8988T (cell line): ENCODE results near the gene FAM186B.

Experiments
- DNase-seq: peaks from one replicate; pipeline ENCODE4 v3.0.0; 2011

FAM186B gene

DNA sequence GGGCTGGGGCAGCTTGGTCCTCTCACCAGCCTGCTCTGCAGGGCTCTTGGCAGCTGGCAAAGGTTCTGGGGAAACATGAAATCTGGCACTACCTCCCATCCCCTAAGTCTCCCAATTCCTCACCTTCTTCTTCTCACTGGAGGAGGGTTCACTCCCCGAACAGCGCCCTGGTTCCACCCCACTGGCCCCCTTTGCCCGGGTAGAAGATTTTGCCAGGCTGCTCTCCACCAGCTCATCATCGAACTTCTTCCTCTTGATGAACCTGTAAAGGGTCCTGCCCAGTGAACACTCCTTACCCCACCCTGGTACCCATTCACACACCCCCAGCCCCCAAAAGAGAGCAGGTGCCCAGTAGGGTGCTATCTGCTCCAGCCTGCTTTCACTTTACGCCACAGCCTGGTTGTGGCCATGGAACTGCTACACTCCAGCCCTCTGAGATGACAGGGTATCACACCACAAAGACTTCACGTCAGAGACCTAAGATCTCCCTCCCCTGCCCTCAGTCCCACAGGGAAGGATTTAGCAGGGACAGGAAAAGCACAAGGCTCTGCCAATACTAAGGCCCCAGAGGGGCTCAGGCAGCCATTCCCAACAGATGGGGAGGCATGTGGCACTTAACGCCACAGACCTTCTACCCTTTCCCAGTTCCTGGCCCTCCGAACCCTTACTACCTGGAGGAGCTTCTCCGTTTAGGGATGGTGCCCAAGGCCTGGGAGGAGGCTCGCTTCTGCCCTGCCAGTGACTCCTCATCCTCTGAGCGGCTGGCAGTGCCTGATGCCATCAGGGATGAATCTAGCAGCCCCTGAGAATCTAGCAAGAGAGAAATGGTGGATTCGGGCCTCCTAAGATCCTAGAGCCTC lies 39.8 kb downstream of the FAM186B start:
- no peak for DNase-seq

DNA sequence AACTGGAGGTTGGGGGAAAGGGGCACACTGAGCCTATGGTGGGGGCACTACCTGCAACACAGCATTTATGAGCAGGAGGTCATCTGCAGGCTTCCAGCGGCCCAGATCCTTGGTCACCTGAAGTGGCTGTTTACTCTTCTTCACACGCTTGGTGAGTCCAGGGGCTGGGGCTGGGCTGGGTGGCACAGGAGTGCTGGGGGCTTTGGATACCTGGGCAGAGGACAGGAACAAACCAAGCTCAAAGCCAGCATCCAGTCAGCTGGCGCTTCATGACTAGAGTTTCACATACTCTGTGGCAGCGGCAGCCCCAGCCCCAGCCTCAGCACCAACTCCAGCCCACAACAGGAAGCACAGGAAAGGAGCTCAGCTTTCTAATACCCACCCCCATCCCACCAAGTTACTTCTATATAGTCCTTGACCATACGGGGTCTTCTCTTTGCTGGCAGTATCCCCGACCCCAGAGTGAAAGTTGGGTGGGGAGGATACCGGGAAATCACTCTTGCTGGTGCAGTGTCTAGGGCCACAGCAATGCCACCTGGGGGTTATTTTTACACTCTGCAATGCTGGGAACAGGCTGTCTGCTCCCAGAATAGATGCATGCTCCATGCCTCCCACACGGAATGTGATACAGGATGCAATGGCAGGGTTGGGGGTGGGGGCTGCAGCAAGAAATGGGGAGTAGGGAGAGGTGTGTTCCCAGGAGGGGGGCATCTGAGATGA lies 40.6 kb downstream of the FAM186B start:
- DNase-seq: no peak

GRCh38 chr12:49563951-49564685 lies 41.3 kb downstream of the FAM186B start:
- DNase-seq: no peak

DNA sequence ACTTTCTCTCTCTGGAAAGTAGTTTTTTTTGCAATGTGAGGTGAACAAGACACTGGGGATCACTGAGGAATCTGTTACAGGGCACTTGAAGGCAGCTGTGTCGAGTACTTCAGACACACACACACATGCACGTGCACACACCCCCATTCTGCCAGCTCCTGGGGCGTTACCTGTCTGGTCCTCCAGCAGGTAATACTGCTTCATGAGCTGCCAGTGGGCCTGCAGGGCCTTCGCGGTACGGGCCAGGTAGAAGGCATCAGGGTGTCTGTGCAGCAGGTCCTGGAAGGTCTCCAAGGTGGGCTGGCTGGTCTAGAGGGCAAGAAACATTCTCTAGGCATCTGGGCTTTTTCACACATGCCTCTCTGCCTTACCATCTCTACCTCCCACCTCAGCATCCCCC lies 42.6 kb downstream of the FAM186B start:
- DNase-seq: no peak

- DNase-seq: no peak
Measured at GRCh38 chr12:49562233-49562632, 43.2 kb downstream of the FAM186B start.

GRCh38 chr12:49560695-49561094 lies 44.7 kb downstream of the FAM186B start:
- no peak for DNase-seq

DNA sequence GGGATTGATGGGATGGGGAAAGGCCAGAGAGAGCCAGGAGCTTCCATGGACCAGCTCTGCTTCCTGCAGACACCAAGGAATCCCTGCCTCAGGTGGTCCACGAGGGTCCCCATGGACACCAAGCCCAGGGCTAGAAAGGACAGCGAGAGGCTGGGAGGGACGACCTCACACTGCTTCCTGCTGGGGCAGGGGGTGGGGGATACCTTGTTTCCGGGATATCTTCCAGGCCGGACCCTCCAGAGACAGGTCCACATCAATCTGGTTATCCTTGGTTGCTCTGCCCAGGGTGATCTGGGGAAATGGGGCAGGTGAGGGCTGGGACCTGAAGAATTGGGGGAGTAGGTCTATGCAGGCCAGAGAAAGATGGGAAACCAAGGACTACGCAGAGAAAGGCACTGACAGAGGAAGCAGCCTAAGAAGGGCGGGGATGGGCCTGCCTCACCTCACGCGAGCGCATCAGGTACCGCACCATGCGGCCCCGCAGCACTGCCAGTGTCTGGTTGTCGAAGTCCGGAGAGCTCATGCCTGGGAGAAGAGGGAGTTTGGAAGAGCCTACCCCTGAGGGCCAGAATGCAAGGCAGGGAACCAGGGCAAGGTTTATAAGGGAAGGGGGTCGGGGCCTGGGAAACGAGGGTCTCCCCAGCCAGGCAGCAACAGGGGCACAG lies 46.3 kb downstream of the FAM186B start:
- DNase-seq: no peak

DNA sequence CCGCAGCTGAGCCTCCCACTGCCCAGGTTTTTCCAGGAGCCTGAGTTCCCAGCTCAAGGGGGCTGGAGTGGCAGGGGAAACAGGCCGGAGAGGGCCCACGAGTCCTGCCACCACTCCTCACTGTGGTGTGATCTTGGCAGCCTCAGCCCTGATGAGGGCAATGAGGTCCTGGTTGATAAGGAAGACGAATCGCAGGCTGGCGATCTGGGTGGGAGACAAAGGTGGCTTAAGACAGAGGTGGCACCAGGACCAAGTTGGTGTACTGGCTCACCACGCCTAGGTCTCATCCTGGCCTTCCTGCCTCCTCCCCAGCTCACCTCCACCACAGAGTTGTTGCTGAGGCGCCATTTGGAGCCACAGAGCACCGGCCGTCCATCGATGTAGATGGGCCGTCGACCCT lies 46.9 kb downstream of the FAM186B start:
- no peak for DNase-seq

DNA sequence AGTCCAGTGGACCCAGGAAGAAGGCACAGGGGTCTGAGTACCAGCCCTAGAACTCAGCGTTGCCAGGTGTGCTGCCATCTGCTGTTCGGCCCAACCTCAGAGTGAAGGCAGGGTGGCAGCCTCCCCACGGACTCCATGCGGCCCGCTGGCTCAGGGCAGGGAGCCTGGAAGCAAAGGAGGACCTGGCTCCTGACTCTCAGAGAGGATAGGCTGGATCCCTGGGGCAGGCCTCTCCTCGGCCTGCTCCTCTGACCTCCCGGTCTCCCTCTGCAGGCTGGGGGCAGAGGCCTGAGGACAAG lies 47.6 kb downstream of the FAM186B start:
- DNase-seq: peak; percentile 63

DNA sequence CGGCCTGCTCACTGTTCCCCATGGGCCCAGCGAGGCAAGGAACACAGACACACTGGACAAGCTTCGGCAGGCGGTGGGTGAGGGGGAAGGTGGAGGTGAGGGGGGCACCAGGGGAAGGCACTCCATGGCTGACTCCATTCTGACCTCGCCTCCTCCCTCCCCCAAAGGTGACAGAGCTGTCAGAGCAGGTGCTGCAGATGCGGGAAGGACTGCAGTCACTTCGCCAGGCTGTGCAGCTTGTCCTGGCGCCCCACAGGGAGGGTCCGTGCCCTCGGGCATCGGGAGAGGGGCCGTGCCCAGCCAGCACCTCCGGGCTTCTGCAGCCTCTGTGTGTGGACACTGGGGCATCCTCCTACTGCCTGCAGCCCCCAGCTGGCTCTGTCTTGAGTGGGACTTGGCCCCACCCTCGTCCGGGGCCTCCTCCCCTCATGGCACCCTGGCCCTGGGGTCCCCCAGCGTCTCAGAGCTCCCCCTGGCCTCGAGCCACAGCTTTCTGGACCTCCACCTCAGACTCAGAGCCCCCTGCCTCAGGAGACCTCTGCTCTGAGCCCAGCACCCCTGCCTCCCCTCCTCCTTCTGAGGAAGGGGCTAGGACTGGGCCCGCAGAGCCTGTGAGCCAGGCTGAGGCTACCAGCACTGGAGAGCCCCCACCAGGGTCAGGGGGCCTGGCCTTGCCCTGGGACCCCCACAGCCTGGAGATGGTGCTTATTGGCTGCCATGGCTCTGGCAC lies 48.1 kb downstream of the FAM186B start:
- DNase-seq: no peak

- no peak for DNase-seq
Measured at GRCh38 chr12:49556391-49557186, 48.9 kb downstream of the FAM186B start.

- no peak for DNase-seq
Measured at GRCh38 chr12:49555631-49556390, 49.6 kb downstream of the FAM186B start.

GRCh38 chr12:49554266-49554665 lies 51.2 kb downstream of the FAM186B start:
- no peak for DNase-seq

- peak; percentile 81 for DNase-seq
Measured at GRCh38 chr12:49553512-49554088, 51.8 kb downstream of the FAM186B start.

- no peak for DNase-seq
Measured at GRCh38 chr12:49552899-49553298, 52.5 kb downstream of the FAM186B start.

GRCh38 chr12:49552425-49552824 lies 53.0 kb downstream of the FAM186B start:
- DNase-seq: no peak

DNA sequence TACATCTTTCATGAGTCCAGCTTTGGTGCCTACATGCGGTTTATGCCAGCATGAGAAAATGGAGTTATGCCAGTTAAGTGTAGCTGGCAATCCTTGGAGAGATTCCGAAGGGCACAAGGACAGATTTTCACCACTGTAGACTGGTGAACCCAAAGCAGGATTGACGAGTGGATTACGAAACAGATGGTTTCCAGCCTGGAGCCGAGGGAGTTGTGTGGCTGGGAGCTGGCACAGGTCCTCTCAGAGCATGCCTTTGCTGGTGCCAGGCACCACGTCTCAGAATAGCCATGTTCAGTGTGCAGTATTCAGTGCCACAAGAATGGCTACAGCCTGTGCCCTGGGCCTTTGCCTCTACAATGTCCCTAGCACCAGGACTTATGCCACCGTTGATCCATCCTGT lies 53.4 kb downstream of the FAM186B start:
- DNase-seq: no peak

- DNase-seq: peak; percentile 37
Measured at GRCh38 chr12:49550693-49551252, 54.7 kb downstream of the FAM186B start.

GRCh38 chr12:49549735-49550692 lies 55.4 kb downstream of the FAM186B start:
- no peak for DNase-seq
